Measurements from ENCODE around the gene PWWP3B. TPM values are rescaled to one million over a fixed set of nuclear protein-coding genes. Genes with fewer than 3 reads are reported as not detected.
"Not testable (repeated sequence)": the region's sequence is repeated elsewhere in the genome, so short reads cannot be mapped to it uniquely, and the experiment has no call there.

Gene PWWP3B
- total RNA-seq, 1 experiment from 2014 or later, result not detected

DNA sequence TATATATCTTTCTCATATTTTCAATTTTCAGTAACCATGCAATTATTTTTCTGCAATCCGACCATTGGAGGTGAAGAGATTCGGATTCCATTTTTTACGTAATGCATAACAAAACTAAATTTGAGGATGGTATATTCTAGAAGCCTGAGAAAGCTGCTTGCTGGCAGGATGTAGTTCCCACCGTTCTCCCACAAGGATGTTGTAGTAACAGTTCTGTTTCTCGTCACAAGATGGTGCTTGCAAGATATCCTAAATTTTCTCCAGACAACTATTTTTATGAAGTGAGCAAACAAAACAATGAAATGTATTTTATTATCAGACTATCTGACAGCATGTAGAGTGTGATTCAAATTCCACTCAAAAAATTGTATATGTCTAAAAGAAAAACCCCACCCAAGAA, 10.7 kb downstream of the PWWP3B start:
- Histone ChIP-seq H3K27ac (ENCODE audit: low read depth, low read length, poor library complexity, severe bottlenecking) (no peak overlapping the region), H3K9me3 (ENCODE audit: low read depth, low read length, poor library complexity, severe bottlenecking) (peaks cover 3% of the 10 kb centered on the region), H3K4me1 (ENCODE audit: insufficient read depth, low read length, poor library complexity, severe bottlenecking) (no peaks in the 10 kb centered on the region), H3K4me3 (ENCODE audit: low read depth, low read length, poor library complexity, severe bottlenecking) (no peak overlapping the region), H3K27me3 (replicated peaks; ENCODE audit: insufficient read depth, low read depth, low read length, poor library complexity) (no peaks in the 10 kb centered on the region), H3K36me3 (ENCODE audit: insufficient read depth, low read length, poor library complexity, severe bottlenecking) (no peaks in the 10 kb centered on the region)
- BruUV-seq (replicated peaks), result no TSS peak
- ChIA-PET POLR2A (ENCODE audit: low non-redundant PET) (no interaction called here), CTCF (no interaction called here)
- intact Hi-C loops (cut with micrococcal nuclease; ENCODE audit: unreplicated experiment), result no loop called here
- DNase-seq (ENCODE audit: low spot score), result no peak
- TF ChIP-seq, protein P1, sequence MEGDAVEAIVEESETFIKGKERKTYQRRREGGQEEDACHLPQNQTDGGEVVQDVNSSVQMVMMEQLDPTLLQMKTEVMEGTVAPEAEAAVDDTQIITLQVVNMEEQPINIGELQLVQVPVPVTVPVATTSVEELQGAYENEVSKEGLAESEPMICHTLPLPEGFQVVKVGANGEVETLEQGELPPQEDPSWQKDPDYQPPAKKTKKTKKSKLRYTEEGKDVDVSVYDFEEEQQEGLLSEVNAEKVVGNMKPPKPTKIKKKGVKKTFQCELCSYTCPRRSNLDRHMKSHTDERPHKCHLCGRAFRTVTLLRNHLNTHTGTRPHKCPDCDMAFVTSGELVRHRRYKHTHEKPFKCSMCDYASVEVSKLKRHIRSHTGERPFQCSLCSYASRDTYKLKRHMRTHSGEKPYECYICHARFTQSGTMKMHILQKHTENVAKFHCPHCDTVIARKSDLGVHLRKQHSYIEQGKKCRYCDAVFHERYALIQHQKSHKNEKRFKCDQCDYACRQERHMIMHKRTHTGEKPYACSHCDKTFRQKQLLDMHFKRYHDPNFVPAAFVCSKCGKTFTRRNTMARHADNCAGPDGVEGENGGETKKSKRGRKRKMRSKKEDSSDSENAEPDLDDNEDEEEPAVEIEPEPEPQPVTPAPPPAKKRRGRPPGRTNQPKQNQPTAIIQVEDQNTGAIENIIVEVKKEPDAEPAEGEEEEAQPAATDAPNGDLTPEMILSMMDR (conservative IDR thresholded peaks at IDR 0.05; ENCODE audit: low read depth, low read length), result no peak
- no peak for TF ChIP-seq EZH2 (IDR thresholded peaks at IDR 0.05; ENCODE audit: borderline replicate concordance, low read depth, low read length, poor library complexity, severe bottlenecking)

- H3K4me3 ChIP-seq (ENCODE audit: low read depth, low read length, poor library complexity, severe bottlenecking); H3K36me3 ChIP-seq (ENCODE audit: insufficient read depth, low read length, poor library complexity, severe bottlenecking); H3K27me3 ChIP-seq (replicated peaks; ENCODE audit: insufficient read depth, low read depth, low read length, poor library complexity); H3K27ac ChIP-seq (ENCODE audit: low read depth, low read length, poor library complexity, severe bottlenecking); H3K4me1 ChIP-seq (ENCODE audit: insufficient read depth, low read length, poor library complexity, severe bottlenecking); intact Hi-C loops (cut with micrococcal nuclease; ENCODE audit: unreplicated experiment); DNase-seq (ENCODE audit: low spot score); BruUV-seq (replicated peaks); H3K9me3 ChIP-seq (ENCODE audit: low read depth, low read length, poor library complexity, severe bottlenecking); CTCF ChIA-PET; POLR2A ChIA-PET (ENCODE audit: low non-redundant PET): not testable (repeated sequence)
These were observed 15.6 kb downstream of the PWWP3B start for GRCh38 chrX:106183685-106184084.

- Histone ChIP-seq H3K36me3 (ENCODE audit: insufficient read depth, low read length, poor library complexity, severe bottlenecking) (no peaks in the 10 kb centered on the region), H3K4me1 (ENCODE audit: insufficient read depth, low read length, poor library complexity, severe bottlenecking) (no peaks in the 10 kb centered on the region), H3K27ac (ENCODE audit: low read depth, low read length, poor library complexity, severe bottlenecking) (no peak overlapping the region), H3K9me3 (ENCODE audit: low read depth, low read length, poor library complexity, severe bottlenecking) (no peaks in the 10 kb centered on the region), H3K4me3 (ENCODE audit: low read depth, low read length, poor library complexity, severe bottlenecking) (no peak overlapping the region), H3K27me3 (replicated peaks; ENCODE audit: insufficient read depth, low read depth, low read length, poor library complexity) (no peaks in the 10 kb centered on the region)
- ChIA-PET CTCF (no interaction called here), POLR2A (ENCODE audit: low non-redundant PET) (no interaction called here)
- intact Hi-C loops (cut with micrococcal nuclease; ENCODE audit: unreplicated experiment), result no loop called here
- no TSS peak for BruUV-seq (replicated peaks)
- no peak for DNase-seq (ENCODE audit: low spot score)
- no peak for TF ChIP-seq EZH2 (IDR thresholded peaks at IDR 0.05; ENCODE audit: borderline replicate concordance, low read depth, low read length, poor library complexity, severe bottlenecking)
- TF ChIP-seq, protein P1 (conservative IDR thresholded peaks at IDR 0.05; ENCODE audit: low read depth, low read length), result no peak
These were observed 33.5 kb downstream of the PWWP3B start for GRCh38 chrX:106201502-106202178.

DNA sequence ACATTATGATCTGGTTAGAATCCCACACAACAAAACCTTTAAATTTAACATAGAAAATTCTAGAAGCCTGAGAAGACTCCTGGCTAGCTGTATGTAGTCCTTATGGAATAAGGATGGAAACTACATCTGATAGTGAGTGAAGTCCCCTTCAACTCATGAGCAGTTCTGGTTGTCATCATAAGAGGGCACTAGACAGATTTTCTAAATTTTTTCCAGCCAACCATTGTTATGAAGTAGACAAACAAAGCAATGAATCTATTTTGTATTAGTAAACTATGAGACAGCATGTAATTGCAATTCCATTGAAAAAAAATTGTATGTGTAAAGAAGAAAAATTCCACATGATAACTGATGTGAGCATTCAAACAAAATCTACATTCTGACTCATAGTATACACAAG, 35.2 kb downstream of the PWWP3B start:
- H3K9me3 ChIP-seq (ENCODE audit: low read depth, low read length, poor library complexity, severe bottlenecking), result no peaks in the 10 kb centered on the region
- no TSS peak for BruUV-seq (replicated peaks)
- H3K4me1 ChIP-seq (ENCODE audit: insufficient read depth, low read length, poor library complexity, severe bottlenecking), result no peaks in the 10 kb centered on the region
- no peak overlapping the region for H3K4me3 ChIP-seq (ENCODE audit: low read depth, low read length, poor library complexity, severe bottlenecking)
- TF ChIP-seq EZH2 (IDR thresholded peaks at IDR 0.05; ENCODE audit: borderline replicate concordance, low read depth, low read length, poor library complexity, severe bottlenecking), result no peak
- TF ChIP-seq, protein P1 (conservative IDR thresholded peaks at IDR 0.05; ENCODE audit: low read depth, low read length), result no peak
- intact Hi-C loops (cut with micrococcal nuclease; ENCODE audit: unreplicated experiment), result no loop called here
- H3K27me3 ChIP-seq (replicated peaks; ENCODE audit: insufficient read depth, low read depth, low read length, poor library complexity), result no peaks in the 10 kb centered on the region
- POLR2A ChIA-PET (ENCODE audit: low non-redundant PET), result no interaction called here
- no peak overlapping the region for H3K27ac ChIP-seq (ENCODE audit: low read depth, low read length, poor library complexity, severe bottlenecking)
- CTCF ChIA-PET, result no interaction called here
- no peaks in the 10 kb centered on the region for H3K36me3 ChIP-seq (ENCODE audit: insufficient read depth, low read length, poor library complexity, severe bottlenecking)
- DNase-seq (ENCODE audit: low spot score), result no peak
